IMR-90 (cell line): ENCODE results near the gene RANBP2. TPM values are rescaled to one million over a fixed set of nuclear protein-coding genes. Genes with fewer than 3 reads are reported as not detected.

Source experiments
- ATAC-seq: fragments of 200-7000 bp; cut with Tn5 transposase; 2 replicates; pipeline ENCODE4 v1.9.1; 2020; ENCODE audit warnings: low read depth, mild to moderate bottlenecking, moderate library complexity
- BruUV-seq: library from RNA; stranded (reverse); fragments of 400-500 nt; replicated peaks from 2 replicates; lab custom pipeline; 2021; lab: Mats Ljungman, UMichigan
- CTCF ChIA-PET: fragments of 300-600 bp; formaldehyde crosslinking; extraction: SDS; loops from one replicate; lab custom pipeline; 2021; ENCODE audit warnings: antibody characterized with exemption; lab: Yijun Ruan, JAX
- POLR2A ChIA-PET: fragments of 300-600 bp; sonication (Branson Sonifier 250); formaldehyde crosslinking; loops from one replicate; lab custom pipeline; 2022; ENCODE audit warnings: antibody characterized with exemption; ENCODE audit not compliant: unreplicated experiment; lab: Charles Lee
- DNase-seq: peaks from one replicate; pipeline ENCODE4 v3.0.0; 2013
- H2AFZ ChIP-seq: replicated peaks from 2 replicates; pipeline ENCODE3; 2013; ENCODE audit warnings: low read length, mild to moderate bottlenecking; ENCODE audit not compliant: poor library complexity
- H2AK5ac ChIP-seq: 2 replicates; pipeline ENCODE4 v1.6.1; 2013; ENCODE audit warnings: low read depth, low read length, inconsistent platforms
- H2AK9ac ChIP-seq: replicated peaks from 2 replicates; pipeline ENCODE3; 2013; ENCODE audit warnings: mild to moderate bottlenecking, low read depth, low read length, moderate library complexity; ENCODE audit not compliant: poor library complexity
- H2BK120ac ChIP-seq: 2 replicates; pipeline ENCODE4 v1.6.1; 2013; ENCODE audit warnings: low read depth, low read length, inconsistent platforms
- H2BK15ac ChIP-seq: 3 replicates; pipeline ENCODE4 v1.6.1; 2013; ENCODE audit warnings: low read depth, low read length, inconsistent platforms
- H2BK20ac ChIP-seq: 2 replicates; pipeline ENCODE4 v1.6.1; 2013; ENCODE audit warnings: low read depth, mild to moderate bottlenecking, inconsistent platforms, low read length, moderate library complexity
- H2BK5ac ChIP-seq: 2 replicates; pipeline ENCODE4 v1.6.1; 2013; ENCODE audit warnings: mild to moderate bottlenecking, low read depth, low read length, inconsistent platforms; ENCODE audit not compliant: poor library complexity, severe bottlenecking
- H3K14ac ChIP-seq: replicated peaks from 2 replicates; pipeline ENCODE4 v1.6.1; 2013; ENCODE audit warnings: low read depth, low read length, inconsistent platforms
- H3K18ac ChIP-seq: 2 replicates; pipeline ENCODE4 v1.6.1; 2013; ENCODE audit warnings: low read depth, low read length, control low read depth
- H3K23ac ChIP-seq: 2 replicates; pipeline ENCODE4 v1.6.1; 2013; ENCODE audit warnings: low read depth, low read length, inconsistent platforms
- H3K27ac ChIP-seq: 2 replicates; pipeline ENCODE4 v1.5.1; 2013; ENCODE audit warnings: mild to moderate bottlenecking, control low read depth, low read length; ENCODE audit not compliant: insufficient read depth
- H3K27me3 ChIP-seq: 2 replicates; pipeline ENCODE4 v1.6.1; 2013; ENCODE audit warnings: low read length; ENCODE audit not compliant: control insufficient read depth, insufficient read depth
- H3K36me3 ChIP-seq: 2 replicates; pipeline ENCODE4 v1.6.1; 2013; ENCODE audit warnings: low read length, mixed read lengths; ENCODE audit not compliant: control insufficient read depth, insufficient read depth
- H3K4ac ChIP-seq: 2 replicates; pipeline ENCODE4 v1.6.1; 2013; ENCODE audit warnings: low read depth, low read length, inconsistent platforms
- H3K4me1 ChIP-seq: 2 replicates; pipeline ENCODE4 v1.6.1; 2013; ENCODE audit warnings: low read length, mixed read lengths; ENCODE audit not compliant: control insufficient read depth, insufficient read depth
- H3K4me2 ChIP-seq: 2 replicates; pipeline ENCODE4 v1.6.1; 2013; ENCODE audit warnings: low read depth, mild to moderate bottlenecking, control low read depth, low read length, moderate library complexity
- H3K4me3 ChIP-seq: 2 replicates; pipeline ENCODE4 v1.5.1; 2013; ENCODE audit warnings: low read depth, mild to moderate bottlenecking, control low read depth, low read length, moderate library complexity; ENCODE audit not compliant: insufficient read depth
- H3K56ac ChIP-seq: 2 replicates; pipeline ENCODE4 v1.6.1; 2013; ENCODE audit warnings: low read length, inconsistent platforms; ENCODE audit not compliant: insufficient read depth; ENCODE audit errors: extremely low read depth
- H3K79me1 ChIP-seq, 2 experiments: 2 replicates each; pipeline ENCODE4 v1.6.1; 2013; ENCODE audit warnings: low read length in 2 of 2, inconsistent platforms in 1 of 2, low read depth in 1 of 2
- H3K9ac ChIP-seq: 2 replicates; pipeline ENCODE4 v1.6.1; 2013; ENCODE audit warnings: low read depth, low read length, control low read depth
- H3K9me1 ChIP-seq: 2 replicates; pipeline ENCODE4 v1.6.1; 2013; ENCODE audit warnings: low read length, inconsistent platforms; ENCODE audit not compliant: insufficient read depth
- H3K9me3 ChIP-seq: 2 replicates; pipeline ENCODE4 v1.6.1; 2013; ENCODE audit warnings: low read length; ENCODE audit not compliant: control insufficient read depth, insufficient read depth
- H4K20me1 ChIP-seq: 2 replicates; pipeline ENCODE4 v1.6.1; 2013; ENCODE audit warnings: low read length, inconsistent platforms; ENCODE audit not compliant: insufficient read depth
- H4K5ac ChIP-seq: 2 replicates; pipeline ENCODE4 v1.6.1; 2013; ENCODE audit warnings: mild to moderate bottlenecking, low read depth, low read length, control low read depth
- H4K8ac ChIP-seq, 2 experiments: 2 replicates each; pipeline ENCODE4 v1.6.1; 2013; ENCODE audit warnings: low read depth in 2 of 2, low read length in 2 of 2, control low read depth in 1 of 2, inconsistent platforms in 1 of 2
- H4K91ac ChIP-seq: 2 replicates; pipeline ENCODE4 v1.6.1; 2013; ENCODE audit warnings: low read depth, low read length, inconsistent platforms; ENCODE audit not compliant: insufficient read depth
- ELK1 ChIP-seq: fragments of 150-350 bp; IDR thresholded peaks from 2 replicates; pipeline ENCODE4 v1.6.1; 2016; ENCODE audit warnings: low read depth, mild to moderate bottlenecking, low read length, moderate library complexity, borderline replicate concordance
- FOS ChIP-seq: fragments of 150-350 bp; IDR thresholded peaks from 2 replicates; pipeline ENCODE4 v1.6.1; 2016; ENCODE audit warnings: low read depth, low read length
- RAD21 ChIP-seq: IDR thresholded peaks from 2 replicates; pipeline ENCODE4 v1.6.1; 2012; ENCODE audit warnings: low read length, improper control_type of control experiment
- WGBS, 2 experiments: methylation state at CpG; one replicate each; pipeline versions ENCODE4 v1.1.5 to v1.1.7; 2013; ENCODE audit warnings: missing lambda C conversion rate in 2 of 2; ENCODE audit not compliant: insufficient read length in 1 of 2; ENCODE audit errors: extremely low coverage in 2 of 2; 5-methylcytosine and 5-hydroxymethylcytosine counted together
- dilution Hi-C: fragments of 300-500 bp; cut with HindIII; formaldehyde crosslinking; loops from one replicate; pipeline ENCODE4 v1.14.3; 2018; ENCODE audit warnings: low sequenced_read_pairs; ENCODE audit not compliant: unreplicated experiment
- in situ Hi-C: fragments of 300-500 bp; cut with MboI; formaldehyde crosslinking; loops from 3 replicates; pipeline ENCODE4 v1.14.3; 2019; ENCODE audit warnings: low sequenced_read_pairs, inconsistent platforms, mixed read lengths
- intact Hi-C: fragments of 100-400 bp; cut with micrococcal nuclease; formaldehyde crosslinking; loops from 2 replicates; pipeline ENCODE4 v1.10.0; 2022
- polyA plus RNA-seq, 3 experiments: library from polyadenylated mRNA; depleted of rRNA; stranded (reverse); fragments of >200 nt; gene quantifications; 2 replicates each; pipeline ENCODE4 v1.2.3, GENCODE V29; 2012; ENCODE audit warnings: low replicate concordance in 1 of 3
- total RNA-seq: library from RNA; depleted of rRNA; stranded (reverse); fragments of >200 nt; gene quantifications from 2 replicates; pipeline ENCODE4 v1.2.3, GENCODE V29; 2012
- TF ChIP-seq, protein P1 (sequence below): fragments of 150-350 bp; IDR thresholded peaks from 2 replicates; pipeline ENCODE4 v1.6.1; 2017; ENCODE audit warnings: mild to moderate bottlenecking, antibody characterized with exemption, low read length, low read depth
- TF ChIP-seq, protein P2 (sequence below): conservative IDR thresholded peaks from 2 replicates; pipeline ENCODE4 v1.5.1; 2012; ENCODE audit warnings: mild to moderate bottlenecking, low read depth, low read length, improper control_type of control experiment

RANBP2 gene
- total and polyA plus RNA-seq, 2 of the 4 experiments (the other 2 are of a cell fraction): 9.8 to 64.9 TPM

GRCh38 chr2:108778857-108779256 lies 59.6 kb downstream of the RANBP2 start:
- Histone ChIP-seq H2BK120ac (no peak overlapping the region), H3K56ac (no peak overlapping the region), H3K18ac (no peak overlapping the region), H2AFZ (no peak overlapping the region), H3K4me3 (no peak overlapping the region), H2BK15ac (no peak overlapping the region), H3K4me1 (no peaks in the 10 kb centered on the region), H3K9me3 (no peaks in the 10 kb centered on the region), H3K23ac (no peak overlapping the region), H3K79me1 (peaks cover 3 to 9% of the 10 kb centered on the region in 2 experiments; a peak in 1 of 4 replicates), H4K91ac (no peak overlapping the region), H3K14ac (no peak overlapping the region), H2AK9ac (no peak overlapping the region), H3K27ac (no peak overlapping the region), H3K9ac (no peak overlapping the region), H4K20me1 (no peaks in the 10 kb centered on the region), H2AK5ac (no peak overlapping the region; the same call in 1 of the 2 replicates), H2BK5ac (no peak overlapping the region), H3K4ac (no peak overlapping the region), H2BK20ac (no peak overlapping the region), H3K36me3 (peaks cover 20% of the 10 kb centered on the region), H4K8ac (no peak overlapping the region), H4K5ac (no peak overlapping the region), H3K4me2 (no peak overlapping the region), H3K27me3 (no peaks in the 10 kb centered on the region), H3K9me1 (no peaks in the 10 kb centered on the region)
- in situ Hi-C loops (no loop called here), intact Hi-C loops (no loop called here), dilution Hi-C loops (no loop called here)
- no peak for ATAC-seq
- TF ChIP-seq, protein P1, sequence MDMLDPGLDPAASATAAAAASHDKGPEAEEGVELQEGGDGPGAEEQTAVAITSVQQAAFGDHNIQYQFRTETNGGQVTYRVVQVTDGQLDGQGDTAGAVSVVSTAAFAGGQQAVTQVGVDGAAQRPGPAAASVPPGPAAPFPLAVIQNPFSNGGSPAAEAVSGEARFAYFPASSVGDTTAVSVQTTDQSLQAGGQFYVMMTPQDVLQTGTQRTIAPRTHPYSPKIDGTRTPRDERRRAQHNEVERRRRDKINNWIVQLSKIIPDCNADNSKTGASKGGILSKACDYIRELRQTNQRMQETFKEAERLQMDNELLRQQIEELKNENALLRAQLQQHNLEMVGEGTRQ: no peak
- TF ChIP-seq RAD21 (no peak), FOS (no peak), ELK1 (no peak)
- TF ChIP-seq, protein P2, sequence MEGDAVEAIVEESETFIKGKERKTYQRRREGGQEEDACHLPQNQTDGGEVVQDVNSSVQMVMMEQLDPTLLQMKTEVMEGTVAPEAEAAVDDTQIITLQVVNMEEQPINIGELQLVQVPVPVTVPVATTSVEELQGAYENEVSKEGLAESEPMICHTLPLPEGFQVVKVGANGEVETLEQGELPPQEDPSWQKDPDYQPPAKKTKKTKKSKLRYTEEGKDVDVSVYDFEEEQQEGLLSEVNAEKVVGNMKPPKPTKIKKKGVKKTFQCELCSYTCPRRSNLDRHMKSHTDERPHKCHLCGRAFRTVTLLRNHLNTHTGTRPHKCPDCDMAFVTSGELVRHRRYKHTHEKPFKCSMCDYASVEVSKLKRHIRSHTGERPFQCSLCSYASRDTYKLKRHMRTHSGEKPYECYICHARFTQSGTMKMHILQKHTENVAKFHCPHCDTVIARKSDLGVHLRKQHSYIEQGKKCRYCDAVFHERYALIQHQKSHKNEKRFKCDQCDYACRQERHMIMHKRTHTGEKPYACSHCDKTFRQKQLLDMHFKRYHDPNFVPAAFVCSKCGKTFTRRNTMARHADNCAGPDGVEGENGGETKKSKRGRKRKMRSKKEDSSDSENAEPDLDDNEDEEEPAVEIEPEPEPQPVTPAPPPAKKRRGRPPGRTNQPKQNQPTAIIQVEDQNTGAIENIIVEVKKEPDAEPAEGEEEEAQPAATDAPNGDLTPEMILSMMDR: no peak
- POLR2A ChIA-PET: no interaction called here
- 100% methylated on average over 1 of the region's 2 CpGs; no CpG with 5 or more reads in 1 of the 2 experiments for WGBS, 2 experiments
- no peak for DNase-seq
- CTCF ChIA-PET: no interaction called here
- BruUV-seq: no TSS peak
